ENCODE results near the gene SGSM2. TPM values are rescaled to one million over a fixed set of nuclear protein-coding genes. Genes with fewer than 3 reads are reported as not detected.

SGSM2 gene
- total and polyA plus RNA-seq, 2 of the 13 experiments (the other 11 are each of a cell fraction or from before 2014, with no cell fraction given): 30.4 to 51.3 TPM

- TF ChIP-seq, protein P1, sequence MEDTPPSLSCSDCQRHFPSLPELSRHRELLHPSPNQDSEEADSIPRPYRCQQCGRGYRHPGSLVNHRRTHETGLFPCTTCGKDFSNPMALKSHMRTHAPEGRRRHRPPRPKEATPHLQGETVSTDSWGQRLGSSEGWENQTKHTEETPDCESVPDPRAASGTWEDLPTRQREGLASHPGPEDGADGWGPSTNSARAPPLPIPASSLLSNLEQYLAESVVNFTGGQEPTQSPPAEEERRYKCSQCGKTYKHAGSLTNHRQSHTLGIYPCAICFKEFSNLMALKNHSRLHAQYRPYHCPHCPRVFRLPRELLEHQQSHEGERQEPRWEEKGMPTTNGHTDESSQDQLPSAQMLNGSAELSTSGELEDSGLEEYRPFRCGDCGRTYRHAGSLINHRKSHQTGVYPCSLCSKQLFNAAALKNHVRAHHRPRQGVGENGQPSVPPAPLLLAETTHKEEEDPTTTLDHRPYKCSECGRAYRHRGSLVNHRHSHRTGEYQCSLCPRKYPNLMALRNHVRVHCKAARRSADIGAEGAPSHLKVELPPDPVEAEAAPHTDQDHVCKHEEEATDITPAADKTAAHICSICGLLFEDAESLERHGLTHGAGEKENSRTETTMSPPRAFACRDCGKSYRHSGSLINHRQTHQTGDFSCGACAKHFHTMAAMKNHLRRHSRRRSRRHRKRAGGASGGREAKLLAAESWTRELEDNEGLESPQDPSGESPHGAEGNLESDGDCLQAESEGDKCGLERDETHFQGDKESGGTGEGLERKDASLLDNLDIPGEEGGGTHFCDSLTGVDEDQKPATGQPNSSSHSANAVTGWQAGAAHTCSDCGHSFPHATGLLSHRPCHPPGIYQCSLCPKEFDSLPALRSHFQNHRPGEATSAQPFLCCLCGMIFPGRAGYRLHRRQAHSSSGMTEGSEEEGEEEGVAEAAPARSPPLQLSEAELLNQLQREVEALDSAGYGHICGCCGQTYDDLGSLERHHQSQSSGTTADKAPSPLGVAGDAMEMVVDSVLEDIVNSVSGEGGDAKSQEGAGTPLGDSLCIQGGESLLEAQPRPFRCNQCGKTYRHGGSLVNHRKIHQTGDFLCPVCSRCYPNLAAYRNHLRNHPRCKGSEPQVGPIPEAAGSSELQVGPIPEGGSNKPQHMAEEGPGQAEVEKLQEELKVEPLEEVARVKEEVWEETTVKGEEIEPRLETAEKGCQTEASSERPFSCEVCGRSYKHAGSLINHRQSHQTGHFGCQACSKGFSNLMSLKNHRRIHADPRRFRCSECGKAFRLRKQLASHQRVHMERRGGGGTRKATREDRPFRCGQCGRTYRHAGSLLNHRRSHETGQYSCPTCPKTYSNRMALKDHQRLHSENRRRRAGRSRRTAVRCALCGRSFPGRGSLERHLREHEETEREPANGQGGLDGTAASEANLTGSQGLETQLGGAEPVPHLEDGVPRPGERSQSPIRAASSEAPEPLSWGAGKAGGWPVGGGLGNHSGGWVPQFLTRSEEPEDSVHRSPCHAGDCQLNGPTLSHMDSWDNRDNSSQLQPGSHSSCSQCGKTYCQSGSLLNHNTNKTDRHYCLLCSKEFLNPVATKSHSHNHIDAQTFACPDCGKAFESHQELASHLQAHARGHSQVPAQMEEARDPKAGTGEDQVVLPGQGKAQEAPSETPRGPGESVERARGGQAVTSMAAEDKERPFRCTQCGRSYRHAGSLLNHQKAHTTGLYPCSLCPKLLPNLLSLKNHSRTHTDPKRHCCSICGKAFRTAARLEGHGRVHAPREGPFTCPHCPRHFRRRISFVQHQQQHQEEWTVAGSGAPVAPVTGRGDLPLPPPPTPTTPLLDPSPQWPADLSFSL (CRISPR knock-in tag; IDR thresholded peaks at IDR 0.05): no peak
- TF ChIP-seq XBP1 (CRISPR knock-in tag; IDR thresholded peaks at IDR 0.05) (0 out of 2 replicates have a peak, but pooled peaks have one; percentile 58), FOXO4 (CRISPR knock-in tag; conservative IDR thresholded peaks at IDR 0.05) (no peak), ERF (CRISPR knock-in tag; IDR thresholded peaks at IDR 0.05) (peak; percentile 60; the same call in 1 of the 2 replicates), U2AF2 (IDR thresholded peaks at IDR 0.05; ENCODE audit: low read depth, low read length) (no peak), HOXA7 (CRISPR knock-in tag; IDR thresholded peaks at IDR 0.05) (no peak), PRMT3 (CRISPR knock-in tag; IDR thresholded peaks at IDR 0.05; ENCODE audit: borderline replicate concordance, low read depth) (no peak), RCOR2 (CRISPR knock-in tag; IDR thresholded peaks at IDR 0.05) (no peak), EP300 (IDR thresholded peaks at IDR 0.05; ENCODE audit: low read depth in 2 of 2, low read length in 2 of 2) (no peak; a peak in 1 of 4 replicates), EP300 (CRISPR knock-in tag; IDR thresholded peaks at IDR 0.05; ENCODE audit: borderline replicate concordance) (no peak), NFIB (CRISPR knock-in tag; IDR thresholded peaks at IDR 0.05; ENCODE audit: borderline replicate concordance) (no peak)
- TF ChIP-seq, protein P2, sequence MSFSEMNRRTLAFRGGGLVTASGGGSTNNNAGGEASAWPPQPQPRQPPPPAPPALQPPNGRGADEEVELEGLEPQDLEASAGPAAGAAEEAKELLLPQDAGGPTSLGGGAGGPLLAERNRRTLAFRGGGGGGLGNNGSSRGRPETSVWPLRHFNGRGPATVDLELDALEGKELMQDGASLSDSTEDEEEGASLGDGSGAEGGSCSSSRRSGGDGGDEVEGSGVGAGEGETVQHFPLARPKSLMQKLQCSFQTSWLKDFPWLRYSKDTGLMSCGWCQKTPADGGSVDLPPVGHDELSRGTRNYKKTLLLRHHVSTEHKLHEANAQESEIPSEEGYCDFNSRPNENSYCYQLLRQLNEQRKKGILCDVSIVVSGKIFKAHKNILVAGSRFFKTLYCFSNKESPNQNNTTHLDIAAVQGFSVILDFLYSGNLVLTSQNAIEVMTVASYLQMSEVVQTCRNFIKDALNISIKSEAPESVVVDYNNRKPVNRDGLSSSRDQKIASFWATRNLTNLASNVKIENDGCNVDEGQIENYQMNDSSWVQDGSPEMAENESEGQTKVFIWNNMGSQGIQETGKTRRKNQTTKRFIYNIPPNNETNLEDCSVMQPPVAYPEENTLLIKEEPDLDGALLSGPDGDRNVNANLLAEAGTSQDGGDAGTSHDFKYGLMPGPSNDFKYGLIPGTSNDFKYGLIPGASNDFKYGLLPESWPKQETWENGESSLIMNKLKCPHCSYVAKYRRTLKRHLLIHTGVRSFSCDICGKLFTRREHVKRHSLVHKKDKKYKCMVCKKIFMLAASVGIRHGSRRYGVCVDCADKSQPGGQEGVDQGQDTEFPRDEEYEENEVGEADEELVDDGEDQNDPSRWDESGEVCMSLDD (CRISPR knock-in tag; IDR thresholded peaks at IDR 0.05; ENCODE audit: borderline replicate concordance): peak; percentile 100
- TF ChIP-seq, protein P3, sequence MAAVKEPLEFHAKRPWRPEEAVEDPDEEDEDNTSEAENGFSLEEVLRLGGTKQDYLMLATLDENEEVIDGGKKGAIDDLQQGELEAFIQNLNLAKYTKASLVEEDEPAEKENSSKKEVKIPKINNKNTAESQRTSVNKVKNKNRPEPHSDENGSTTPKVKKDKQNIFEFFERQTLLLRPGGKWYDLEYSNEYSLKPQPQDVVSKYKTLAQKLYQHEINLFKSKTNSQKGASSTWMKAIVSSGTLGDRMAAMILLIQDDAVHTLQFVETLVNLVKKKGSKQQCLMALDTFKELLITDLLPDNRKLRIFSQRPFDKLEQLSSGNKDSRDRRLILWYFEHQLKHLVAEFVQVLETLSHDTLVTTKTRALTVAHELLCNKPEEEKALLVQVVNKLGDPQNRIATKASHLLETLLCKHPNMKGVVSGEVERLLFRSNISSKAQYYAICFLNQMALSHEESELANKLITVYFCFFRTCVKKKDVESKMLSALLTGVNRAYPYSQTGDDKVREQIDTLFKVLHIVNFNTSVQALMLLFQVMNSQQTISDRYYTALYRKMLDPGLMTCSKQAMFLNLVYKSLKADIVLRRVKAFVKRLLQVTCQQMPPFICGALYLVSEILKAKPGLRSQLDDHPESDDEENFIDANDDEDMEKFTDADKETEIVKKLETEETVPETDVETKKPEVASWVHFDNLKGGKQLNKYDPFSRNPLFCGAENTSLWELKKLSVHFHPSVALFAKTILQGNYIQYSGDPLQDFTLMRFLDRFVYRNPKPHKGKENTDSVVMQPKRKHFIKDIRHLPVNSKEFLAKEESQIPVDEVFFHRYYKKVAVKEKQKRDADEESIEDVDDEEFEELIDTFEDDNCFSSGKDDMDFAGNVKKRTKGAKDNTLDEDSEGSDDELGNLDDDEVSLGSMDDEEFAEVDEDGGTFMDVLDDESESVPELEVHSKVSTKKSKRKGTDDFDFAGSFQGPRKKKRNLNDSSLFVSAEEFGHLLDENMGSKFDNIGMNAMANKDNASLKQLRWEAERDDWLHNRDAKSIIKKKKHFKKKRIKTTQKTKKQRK (IDR thresholded peaks at IDR 0.05; ENCODE audit: low read length): no peak
Observed at GRCh38 chr17:2399572-2400473, 62.5 kb downstream of the SGSM2 start (continued).

Measured in HepG2 (cell line).